Measurements from ENCODE around the gene CRTAC1. TPM values are rescaled to one million over a fixed set of nuclear protein-coding genes. Genes with fewer than 3 reads are reported as not detected.

The CRTAC1 gene
- total RNA-seq, 1 donor from 2014 or later: 0.66 TPM

GRCh38 chr10:97863808-97864207 lies 166.6 kb downstream of the CRTAC1 start:
- Mint-ChIP-seq H3K27ac (ENCODE audit: unreplicated experiment) (no peak overlapping the region), H3K27me3 (ENCODE audit: low read depth, unreplicated experiment) (peaks cover 27% of the 10 kb centered on the region), H3K9me3 (ENCODE audit: unreplicated experiment) (peaks cover 2% of the 10 kb centered on the region), H3K36me3 (ENCODE audit: low read depth, unreplicated experiment) (no peaks in the 10 kb centered on the region), H3K4me1 (ENCODE audit: low read depth, unreplicated experiment) (peaks cover 13% of the 10 kb centered on the region), H3K4me3 (ENCODE audit: unreplicated experiment) (no peak overlapping the region)
- no peak for FAIRE-seq
- Histone ChIP-seq H3K4me2 (ENCODE audit: low read length) (no peak overlapping the region), H2AFZ (ENCODE audit: low read depth, low read length) (no peak overlapping the region), H3K4me1 (ENCODE audit: insufficient read depth, low read length) (peaks cover under 1% of the 10 kb centered on the region), H3K36me3 (ENCODE audit: insufficient read depth, low read length) (no peaks in the 10 kb centered on the region), H3K9me3 (ENCODE audit: insufficient read depth, low read depth, low read length) (no peaks in the 10 kb centered on the region), H3K27me3 (ENCODE audit: insufficient read depth, low read length) (peaks cover 16% of the 10 kb centered on the region), H3K79me2 (ENCODE audit: insufficient read depth, low read length) (no peaks in the 10 kb centered on the region), H3K4me3 (ENCODE audit: insufficient read depth, low read depth, low read length) (no peak overlapping the region), H3K27ac (ENCODE audit: low read depth, low read length) (no peak overlapping the region), H4K20me1 (ENCODE audit: insufficient read depth, low read length) (no peaks in the 10 kb centered on the region), H3K9ac (ENCODE audit: low read length) (no peak overlapping the region)
- TF ChIP-seq EZH2 (IDR thresholded peaks at IDR 0.05; ENCODE audit: insufficient read depth, low read length): no peak
- TF ChIP-seq CTCF (IDR thresholded peaks at IDR 0.05; ENCODE audit: insufficient read depth, low read depth, low read length): no peak
- no peak for DNase-seq (ENCODE audit: low read depth)

DNA sequence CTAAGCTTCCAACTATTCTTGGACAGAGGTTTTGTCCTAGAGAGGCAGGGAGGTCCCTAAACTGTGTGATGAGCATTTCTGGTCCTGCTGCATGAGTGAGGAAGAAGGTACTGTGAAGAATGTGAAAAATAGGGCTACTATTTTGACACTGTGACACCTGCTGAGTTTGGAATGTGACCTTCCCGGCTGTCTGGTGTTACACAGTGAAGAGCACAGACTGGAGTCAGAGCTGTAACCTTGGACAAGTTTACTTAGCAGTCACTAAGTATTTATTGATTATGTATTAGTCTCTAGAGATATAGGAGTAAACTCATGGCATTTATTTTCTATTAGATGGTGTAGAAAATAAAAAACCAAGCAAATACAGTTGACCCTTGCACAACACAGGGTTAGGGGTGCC lies 168.5 kb downstream of the CRTAC1 start:
- no peak overlapping the region for H3K4me2 ChIP-seq (ENCODE audit: low read length)
- H3K4me3 ChIP-seq (ENCODE audit: insufficient read depth, low read depth, low read length): no peak overlapping the region
- H3K9me3 ChIP-seq (ENCODE audit: insufficient read depth, low read depth, low read length): no peaks in the 10 kb centered on the region
- H3K79me2 ChIP-seq (ENCODE audit: insufficient read depth, low read length): no peaks in the 10 kb centered on the region
- peaks cover 21% of the 10 kb centered on the region for H3K27me3 Mint-ChIP-seq (ENCODE audit: low read depth, unreplicated experiment)
- FAIRE-seq (no peak), DNase-seq (ENCODE audit: low read depth) (no peak)
- peaks cover 24% of the 10 kb centered on the region for H3K27me3 ChIP-seq (ENCODE audit: insufficient read depth, low read length)
- TF ChIP-seq CTCF (IDR thresholded peaks at IDR 0.05; ENCODE audit: insufficient read depth, low read depth, low read length) (no peak), EZH2 (IDR thresholded peaks at IDR 0.05; ENCODE audit: insufficient read depth, low read length) (no peak)
- peaks cover 17% of the 10 kb centered on the region for H3K4me1 Mint-ChIP-seq (ENCODE audit: low read depth, unreplicated experiment)
- H3K9ac ChIP-seq (ENCODE audit: low read length): no peak overlapping the region
- no peaks in the 10 kb centered on the region for H3K36me3 Mint-ChIP-seq (ENCODE audit: low read depth, unreplicated experiment)
- no peaks in the 10 kb centered on the region for H3K4me1 ChIP-seq (ENCODE audit: insufficient read depth, low read length)
- H3K27ac ChIP-seq (ENCODE audit: low read depth, low read length): no peak overlapping the region
- H2AFZ ChIP-seq (ENCODE audit: low read depth, low read length): no peak overlapping the region
- no peaks in the 10 kb centered on the region for H3K36me3 ChIP-seq (ENCODE audit: insufficient read depth, low read length)
- H4K20me1 ChIP-seq (ENCODE audit: insufficient read depth, low read length): no peaks in the 10 kb centered on the region
- no peak overlapping the region for H3K27ac Mint-ChIP-seq (ENCODE audit: unreplicated experiment)
- no peak overlapping the region for H3K4me3 Mint-ChIP-seq (ENCODE audit: unreplicated experiment)
- peaks cover 2% of the 10 kb centered on the region for H3K9me3 Mint-ChIP-seq (ENCODE audit: unreplicated experiment)

- H3K4me3 ChIP-seq (ENCODE audit: insufficient read depth, low read depth, low read length): no peak overlapping the region
- no peak for FAIRE-seq
Measured at GRCh38 chr10:97861097-97861750, 169.2 kb downstream of the CRTAC1 start.

More at GRCh38 chr10:97861097-97861750, 169.2 kb downstream of the CRTAC1 start:
- no peak overlapping the region for H3K27ac Mint-ChIP-seq (ENCODE audit: unreplicated experiment)
- Histone ChIP-seq H3K4me2 (ENCODE audit: low read length) (no peak overlapping the region), H3K27me3 (ENCODE audit: insufficient read depth, low read length) (peaks cover 27% of the 10 kb centered on the region), H3K36me3 (ENCODE audit: insufficient read depth, low read length) (no peaks in the 10 kb centered on the region), H3K27ac (ENCODE audit: low read depth, low read length) (no peak overlapping the region), H3K9ac (ENCODE audit: low read length) (no peak overlapping the region), H3K4me1 (ENCODE audit: insufficient read depth, low read length) (no peaks in the 10 kb centered on the region), H3K9me3 (ENCODE audit: insufficient read depth, low read depth, low read length) (no peaks in the 10 kb centered on the region), H2AFZ (ENCODE audit: low read depth, low read length) (no peak overlapping the region), H4K20me1 (ENCODE audit: insufficient read depth, low read length) (no peaks in the 10 kb centered on the region), H3K79me2 (ENCODE audit: insufficient read depth, low read length) (no peaks in the 10 kb centered on the region)
- peaks cover 2% of the 10 kb centered on the region for H3K9me3 Mint-ChIP-seq (ENCODE audit: unreplicated experiment)
- peak; percentile 48 for DNase-seq (ENCODE audit: low read depth)
- peaks cover 17% of the 10 kb centered on the region for H3K4me1 Mint-ChIP-seq (ENCODE audit: low read depth, unreplicated experiment)
- H3K4me3 Mint-ChIP-seq (ENCODE audit: unreplicated experiment): no peak overlapping the region
- TF ChIP-seq CTCF (IDR thresholded peaks at IDR 0.05; ENCODE audit: insufficient read depth, low read depth, low read length) (no peak), EZH2 (IDR thresholded peaks at IDR 0.05; ENCODE audit: insufficient read depth, low read length) (no peak)
- peaks cover 16% of the 10 kb centered on the region for H3K27me3 Mint-ChIP-seq (ENCODE audit: low read depth, unreplicated experiment)
- no peaks in the 10 kb centered on the region for H3K36me3 Mint-ChIP-seq (ENCODE audit: low read depth, unreplicated experiment)

All from astrocyte (in vitro differentiated cells and primary cell).